Prostate gland (tissue), 2 donors: ENCODE results near the gene ARHGAP42.

Source experiments
- CTCF ChIP-seq, 4 experiments: fragments of 200-600 bp in 2 of 4; fragments of 450-650 bp in 2 of 4; sonication (generic) in 2 of 4; IDR thresholded peaks; 1 replicate in 3 of 4; 2 replicates in 1 of 4; pipeline ENCODE4 v1.5.1; 2016 to 2019; ENCODE audit warnings: antibody characterized with exemption in 4 of 4, mild to moderate bottlenecking in 2 of 4, moderate library complexity in 2 of 4
- POLR2A ChIP-seq: fragments of 450-650 bp; IDR thresholded peaks from one replicate; pipeline ENCODE4 v1.6.1; 2016; ENCODE audit warnings: antibody characterized with exemption, mild to moderate bottlenecking
- POLR2AphosphoS5 ChIP-seq: sonication (generic); formaldehyde crosslinking; IDR thresholded peaks from one replicate; pipeline ENCODE4 v1.6.1; 2017; ENCODE audit warnings: antibody characterized with exemption

DNA sequence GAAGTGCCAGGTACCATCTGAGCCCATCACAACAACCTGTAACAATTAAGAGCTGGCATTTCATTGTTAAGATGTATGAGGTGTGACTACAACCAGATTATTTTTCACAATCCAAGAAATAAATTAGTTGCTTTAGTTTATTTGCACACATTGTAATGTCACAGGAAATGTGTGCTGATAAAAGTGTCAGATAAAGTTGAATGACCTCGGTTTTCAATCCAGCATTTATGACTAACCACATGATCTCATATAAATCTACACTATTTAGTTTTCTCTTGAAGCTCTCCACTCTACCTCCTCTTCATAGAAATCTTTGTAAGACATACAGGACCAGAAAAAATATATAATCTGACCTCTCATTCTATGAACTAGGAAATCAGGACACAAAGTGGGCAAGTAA is 276.3 kb downstream of the ARHGAP42 start:
- TF ChIP-seq POLR2AphosphoS5 (no peak), CTCF (IDR thresholded peaks at IDR 0.05) (no peak), POLR2A (no peak)
